OCI-LY7 (cell line): ENCODE results near the gene WDR91.

Source experiments
- EZH2phosphoT487 ChIP-seq: fragments of 200-600 bp; sonication (generic); IDR thresholded peaks from 2 replicates; pipeline ENCODE4 v1.6.1; 2018; ENCODE audit warnings: low read depth, borderline replicate concordance, mild to moderate bottlenecking, mixed run types, antibody characterized with exemption, low read length, moderate library complexity, mixed read lengths
- TF ChIP-seq, protein P1 (sequence below): fragments of 200-600 bp; sonication (generic); conservative IDR thresholded peaks from 2 replicates; pipeline ENCODE4 v1.5.1; 2014; ENCODE audit warnings: mild to moderate bottlenecking, antibody characterized with exemption, low read length, moderate library complexity, mixed read lengths

DNA sequence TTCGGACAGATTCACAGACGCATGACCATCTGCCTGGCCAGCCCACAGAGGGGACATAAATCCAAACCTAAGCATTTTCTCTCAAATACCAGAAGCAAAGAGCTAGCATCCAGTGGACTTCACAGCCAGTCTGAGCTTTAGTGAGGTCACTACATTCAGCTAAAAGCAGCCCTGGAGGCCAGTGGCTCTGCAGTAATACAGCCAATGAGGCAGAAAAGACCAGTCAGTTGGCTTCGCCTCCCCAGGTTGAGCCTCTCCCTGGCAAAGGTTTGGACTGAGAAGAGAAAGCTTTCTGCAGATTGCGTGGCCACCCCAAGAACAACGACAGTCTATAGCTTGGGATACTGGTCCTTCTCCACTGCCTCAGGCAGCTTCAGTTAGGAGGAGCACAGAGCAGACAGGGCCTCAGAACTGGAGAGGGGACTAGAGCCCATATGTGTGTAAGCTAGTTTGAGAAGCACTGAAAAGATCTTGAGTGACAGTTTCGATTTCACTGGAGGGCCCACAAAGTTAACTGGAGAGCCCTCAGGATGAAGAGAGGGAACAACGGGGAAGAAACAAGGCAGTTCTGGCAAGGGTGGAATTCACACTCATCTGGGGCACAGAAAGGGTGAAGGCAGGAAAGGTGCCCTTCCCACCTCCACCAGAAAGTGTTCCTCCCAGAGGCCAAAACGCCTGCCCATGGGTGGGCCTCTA, 3.8 kb downstream of the WDR91 start:
- TF ChIP-seq, protein P1, sequence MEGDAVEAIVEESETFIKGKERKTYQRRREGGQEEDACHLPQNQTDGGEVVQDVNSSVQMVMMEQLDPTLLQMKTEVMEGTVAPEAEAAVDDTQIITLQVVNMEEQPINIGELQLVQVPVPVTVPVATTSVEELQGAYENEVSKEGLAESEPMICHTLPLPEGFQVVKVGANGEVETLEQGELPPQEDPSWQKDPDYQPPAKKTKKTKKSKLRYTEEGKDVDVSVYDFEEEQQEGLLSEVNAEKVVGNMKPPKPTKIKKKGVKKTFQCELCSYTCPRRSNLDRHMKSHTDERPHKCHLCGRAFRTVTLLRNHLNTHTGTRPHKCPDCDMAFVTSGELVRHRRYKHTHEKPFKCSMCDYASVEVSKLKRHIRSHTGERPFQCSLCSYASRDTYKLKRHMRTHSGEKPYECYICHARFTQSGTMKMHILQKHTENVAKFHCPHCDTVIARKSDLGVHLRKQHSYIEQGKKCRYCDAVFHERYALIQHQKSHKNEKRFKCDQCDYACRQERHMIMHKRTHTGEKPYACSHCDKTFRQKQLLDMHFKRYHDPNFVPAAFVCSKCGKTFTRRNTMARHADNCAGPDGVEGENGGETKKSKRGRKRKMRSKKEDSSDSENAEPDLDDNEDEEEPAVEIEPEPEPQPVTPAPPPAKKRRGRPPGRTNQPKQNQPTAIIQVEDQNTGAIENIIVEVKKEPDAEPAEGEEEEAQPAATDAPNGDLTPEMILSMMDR: no peak
- TF ChIP-seq EZH2phosphoT487: no peak
